H1 (cell line): ENCODE measurements around the gene SH3GL1.

Experiments
- BCL11A ChIP-seq, 2 experiments: IDR thresholded peaks; one replicate each; pipeline ENCODE4 v1.6.1; 2011; ENCODE audit warnings: low read depth in 2 of 2, low read length in 2 of 2, mild to moderate bottlenecking in 2 of 2
- CREB1 ChIP-seq: IDR thresholded peaks from 2 replicates; pipeline ENCODE4 v1.6.1; 2012; ENCODE audit warnings: inconsistent platforms
- TF ChIP-seq, protein P1 (sequence below), 3 experiments: IDR thresholded peaks; 1 replicate in 2 of 3; 2 replicates in 1 of 3; pipeline versions ENCODE4 v1.5.1 to v1.6.1; 2011; ENCODE audit warnings: low read length in 3 of 3, mild to moderate bottlenecking in 3 of 3, inconsistent platforms in 2 of 3, low read depth in 1 of 3, moderate library complexity in 1 of 3; ENCODE audit not compliant: insufficient read depth in 1 of 3; ENCODE audit errors: control extremely low read depth in 1 of 3

- TF ChIP-seq, protein P1, sequence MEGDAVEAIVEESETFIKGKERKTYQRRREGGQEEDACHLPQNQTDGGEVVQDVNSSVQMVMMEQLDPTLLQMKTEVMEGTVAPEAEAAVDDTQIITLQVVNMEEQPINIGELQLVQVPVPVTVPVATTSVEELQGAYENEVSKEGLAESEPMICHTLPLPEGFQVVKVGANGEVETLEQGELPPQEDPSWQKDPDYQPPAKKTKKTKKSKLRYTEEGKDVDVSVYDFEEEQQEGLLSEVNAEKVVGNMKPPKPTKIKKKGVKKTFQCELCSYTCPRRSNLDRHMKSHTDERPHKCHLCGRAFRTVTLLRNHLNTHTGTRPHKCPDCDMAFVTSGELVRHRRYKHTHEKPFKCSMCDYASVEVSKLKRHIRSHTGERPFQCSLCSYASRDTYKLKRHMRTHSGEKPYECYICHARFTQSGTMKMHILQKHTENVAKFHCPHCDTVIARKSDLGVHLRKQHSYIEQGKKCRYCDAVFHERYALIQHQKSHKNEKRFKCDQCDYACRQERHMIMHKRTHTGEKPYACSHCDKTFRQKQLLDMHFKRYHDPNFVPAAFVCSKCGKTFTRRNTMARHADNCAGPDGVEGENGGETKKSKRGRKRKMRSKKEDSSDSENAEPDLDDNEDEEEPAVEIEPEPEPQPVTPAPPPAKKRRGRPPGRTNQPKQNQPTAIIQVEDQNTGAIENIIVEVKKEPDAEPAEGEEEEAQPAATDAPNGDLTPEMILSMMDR (IDR thresholded peaks at IDR 0.05; ENCODE audit: control extremely low read depth in 1 of 3, insufficient read depth in 1 of 3, low read depth in 1 of 3, low read length in 3 of 3), result no peak
- TF ChIP-seq BCL11A (IDR thresholded peaks at IDR 0.05; ENCODE audit: low read depth in 2 of 2, low read length in 2 of 2), result no peak
- no peak for TF ChIP-seq CREB1
Measured at GRCh38 chr19:4414144-4414799, 13.9 kb upstream of the SH3GL1 start.
